H1 (cell line): ENCODE results near the gene ZNF512B. TPM values are rescaled to one million over a fixed set of nuclear protein-coding genes. Genes with fewer than 3 reads are reported as not detected.

Experiments
- CTCF ChIA-PET: fragments of 300-600 bp; sonication (Branson Sonifier 250); formaldehyde crosslinking; loops from one replicate; lab custom pipeline; 2021; ENCODE audit not compliant: partially characterized antibody; lab: Charles Lee
- POLR2A ChIA-PET: fragments of 300-600 bp; sonication (Branson Sonifier 250); formaldehyde crosslinking; loops from one replicate; lab custom pipeline; 2021; ENCODE audit warnings: inconsistent platforms; ENCODE audit not compliant: partially characterized antibody; lab: Charles Lee
- DNase-seq, 2 experiments: peaks; one replicate each; pipeline versions ENCODE4 v3.0.0 to v3.0.0-alpha.2; 2010 to 2022; ENCODE audit warnings: low spot score in 2 of 2, low read depth in 1 of 2, mixed read lengths in 1 of 2
- FAIRE-seq: peaks from 2 replicates; lab custom pipeline; 2011; peaks lifted over from hg19 to GRCh38; lab: Jason Lieb, UNC
- H2AFZ ChIP-seq: 2 replicates; pipeline ENCODE4 v1.8.1; 2012; ENCODE audit warnings: low read length, inconsistent platforms
- H2AK5ac ChIP-seq: 2 replicates; pipeline ENCODE4 v1.6.1; 2013; ENCODE audit warnings: low read depth, low read length
- H2BK120ac ChIP-seq: replicated peaks from 2 replicates; pipeline ENCODE3; 2013; ENCODE audit warnings: low read depth, low read length, inconsistent platforms
- H2BK12ac ChIP-seq: 2 replicates; pipeline ENCODE4 v1.6.1; 2013; ENCODE audit warnings: low read depth, low read length
- H2BK15ac ChIP-seq: 2 replicates; pipeline ENCODE4 v1.6.1; 2013; ENCODE audit warnings: low read length
- H2BK20ac ChIP-seq: 2 replicates; pipeline ENCODE4 v1.6.1; 2013; ENCODE audit warnings: low read length
- H2BK5ac ChIP-seq: 2 replicates; pipeline ENCODE4 v1.6.1; 2013; ENCODE audit warnings: low read depth, low read length
- H3K14ac ChIP-seq: 2 replicates; pipeline ENCODE4 v1.6.1; 2013; ENCODE audit warnings: inconsistent platforms; ENCODE audit not compliant: insufficient read length
- H3K18ac ChIP-seq: 2 replicates; pipeline ENCODE4 v1.6.1; 2013; ENCODE audit warnings: low read length; ENCODE audit errors: extremely low read depth
- H3K23ac ChIP-seq: 2 replicates; pipeline ENCODE4 v1.6.1; 2013; ENCODE audit warnings: inconsistent platforms; ENCODE audit not compliant: insufficient read length
- H3K23me2 ChIP-seq: 2 replicates; pipeline ENCODE4 v1.6.1; 2013; ENCODE audit warnings: low read depth, low read length
- H3K27ac ChIP-seq: 2 replicates; pipeline ENCODE4 v1.6.1; 2011; ENCODE audit warnings: low read depth, low read length, inconsistent platforms
- H3K27me3 ChIP-seq, 4 experiments: replicated peaks in 1 of 4; 1 replicate in 1 of 4; 2 replicates in 3 of 4; pipeline versions ENCODE4 v1.6.1 to v1.8.1; 2011 to 2013; ENCODE audit warnings: low read length in 3 of 4, mild to moderate bottlenecking in 3 of 4, inconsistent platforms in 2 of 4, mixed read lengths in 2 of 4, moderate library complexity in 1 of 4; ENCODE audit not compliant: control insufficient read depth in 3 of 4, insufficient read depth in 3 of 4; ENCODE audit errors: extremely low read depth in 1 of 4
- H3K36me3 ChIP-seq, 4 experiments: 2 replicates each; pipeline versions ENCODE4 v1.6.1 to v1.8.1; 2011 to 2013; ENCODE audit warnings: mild to moderate bottlenecking in 4 of 4, low read length in 3 of 4, moderate library complexity in 2 of 4, control low read depth in 1 of 4, inconsistent platforms in 1 of 4; ENCODE audit not compliant: insufficient read depth in 4 of 4, control insufficient read depth in 2 of 4
- H3K4ac ChIP-seq: replicated peaks from 2 replicates; pipeline ENCODE3; 2013; ENCODE audit warnings: low read length, low read depth, mixed read lengths, inconsistent platforms; ENCODE audit not compliant: insufficient read length
- H3K4me1 ChIP-seq, 4 experiments: replicated peaks in 1 of 4; 1 replicate in 1 of 4; 2 replicates in 3 of 4; pipeline versions ENCODE4 v1.6.1 to v1.8.1; 2011 to 2013; ENCODE audit warnings: low read length in 3 of 4, inconsistent platforms in 2 of 4, mixed read lengths in 1 of 4; ENCODE audit not compliant: insufficient read depth in 4 of 4, control insufficient read depth in 3 of 4
- H3K4me2 ChIP-seq, 2 experiments: 2 replicates each; pipeline versions ENCODE4 v1.6.1 to v1.8.1; 2011 to 2013; ENCODE audit warnings: low read depth in 2 of 2, low read length in 2 of 2, control low read depth in 1 of 2, inconsistent platforms in 1 of 2, mild to moderate bottlenecking in 1 of 2; ENCODE audit not compliant: insufficient read depth in 1 of 2
- H3K4me3 ChIP-seq, 4 experiments: fragments of 200-600, 300-600 bp in 1 of 4; sonication (generic), shearing (Covaris generic), sonication (Bioruptor Twin) in 1 of 4; 2 replicates each; pipeline versions ENCODE4 v1.5.1 to v1.8.1; 2011 to 2016; ENCODE audit warnings: low read length in 4 of 4, low read depth in 3 of 4, control low read depth in 2 of 4, inconsistent platforms in 2 of 4, mild to moderate bottlenecking in 2 of 4, mixed read lengths in 1 of 4, moderate library complexity in 1 of 4; ENCODE audit not compliant: insufficient read depth in 2 of 4; ENCODE audit errors: extremely low read depth in 1 of 4
- H3K56ac ChIP-seq: replicated peaks from 2 replicates; pipeline ENCODE3; 2013; ENCODE audit warnings: low read depth, mild to moderate bottlenecking, mixed read lengths, low read length, inconsistent platforms; ENCODE audit not compliant: insufficient read length
- H3K79me1 ChIP-seq: 2 replicates; pipeline ENCODE4 v1.6.1; 2013; ENCODE audit warnings: low read depth, low read length, control low read depth
- H3K79me2 ChIP-seq, 2 experiments: 2 replicates each; pipeline versions ENCODE4 v1.6.1 to v1.8.1; 2012 to 2013; ENCODE audit warnings: low read length in 2 of 2, mild to moderate bottlenecking in 2 of 2, inconsistent platforms in 1 of 2; ENCODE audit not compliant: insufficient read depth in 2 of 2, control insufficient read depth in 1 of 2
- H3K9ac ChIP-seq, 4 experiments: replicated peaks in 1 of 4; 1 replicate in 1 of 4; 2 replicates in 3 of 4; pipeline versions ENCODE4 v1.6.1 to v1.8.1; 2011 to 2013; ENCODE audit warnings: low read depth in 3 of 4, low read length in 3 of 4, control low read depth in 2 of 4, mild to moderate bottlenecking in 2 of 4, moderate library complexity in 2 of 4, inconsistent platforms in 1 of 4; ENCODE audit errors: extremely low read depth in 1 of 4
- H3K9me3 ChIP-seq, 2 experiments: 2 replicates each; pipeline versions ENCODE4 v1.6.1 to v1.8.1; 2012 to 2013; ENCODE audit warnings: mild to moderate bottlenecking in 2 of 2, moderate library complexity in 2 of 2, control low read depth in 1 of 2, inconsistent platforms in 1 of 2, low read depth in 1 of 2, low read length in 1 of 2, mixed read lengths in 1 of 2; ENCODE audit not compliant: insufficient read depth in 2 of 2
- H4K20me1 ChIP-seq, 2 experiments: replicated peaks in 1 of 2; 2 replicates each; pipeline versions ENCODE3 to v1.8.1; 2011 to 2013; ENCODE audit warnings: inconsistent platforms in 2 of 2, low read length in 2 of 2, mild to moderate bottlenecking in 1 of 2; ENCODE audit not compliant: insufficient read depth in 2 of 2, control insufficient read depth in 1 of 2
- H4K5ac ChIP-seq: 2 replicates; pipeline ENCODE4 v1.6.1; 2013; ENCODE audit warnings: low read length, low read depth, mixed read lengths, inconsistent platforms; ENCODE audit not compliant: insufficient read length
- H4K8ac ChIP-seq: 2 replicates; pipeline ENCODE4 v1.8.0; 2013; ENCODE audit warnings: mild to moderate bottlenecking, moderate library complexity, low read length, inconsistent platforms; ENCODE audit not compliant: insufficient read depth; ENCODE audit errors: extremely low read depth
- H4K91ac ChIP-seq: replicated peaks from 2 replicates; pipeline ENCODE3; 2013; ENCODE audit warnings: low read length, mixed read lengths, inconsistent platforms; ENCODE audit not compliant: insufficient read length
- BCL11A ChIP-seq, 2 experiments: IDR thresholded peaks; one replicate each; pipeline ENCODE4 v1.6.1; 2011; ENCODE audit warnings: low read depth in 2 of 2, low read length in 2 of 2, mild to moderate bottlenecking in 2 of 2
- GTF2F1 ChIP-seq: IDR thresholded peaks from 2 replicates; pipeline ENCODE4 v1.6.1; 2012; ENCODE audit warnings: low read depth, low read length, improper control_type of control experiment, borderline replicate concordance
- POLR2AphosphoS5 ChIP-seq: IDR thresholded peaks from 2 replicates; pipeline ENCODE4 v1.6.1; 2011; ENCODE audit warnings: low read depth, low read length
- SP1 ChIP-seq: IDR thresholded peaks from 2 replicates; pipeline ENCODE4 v1.6.1; 2011; ENCODE audit warnings: low read depth, low read length
- SP4 ChIP-seq: IDR thresholded peaks from 2 replicates; pipeline ENCODE4 v1.6.1; 2012; ENCODE audit warnings: low read length, inconsistent platforms
- TCF12 ChIP-seq: IDR thresholded peaks from 2 replicates; pipeline ENCODE4 v1.6.1; 2011; ENCODE audit warnings: low read depth, mild to moderate bottlenecking, low read length
- WGBS, 2 experiments: shearing (Covaris generic) in 1 of 2; methylation state at CpG; one replicate each; pipeline versions ENCODE4 v1.1.6 to v1.1.7; 2013 to 2015; ENCODE audit warnings: low lambda C conversion rate in 2 of 2, mixed read lengths in 2 of 2, inconsistent platforms in 1 of 2, low coverage in 1 of 2, missing lambda C conversion rate in 1 of 2; ENCODE audit not compliant: insufficient replicate concordance in 2 of 2, insufficient coverage in 1 of 2, insufficient read length in 1 of 2; ENCODE audit errors: extremely low coverage in 1 of 2, missing lambda C conversion rate in 1 of 2; 5-methylcytosine and 5-hydroxymethylcytosine counted together
- polyA plus RNA-seq, 7 experiments: library from polyadenylated mRNA; depleted of rRNA in 3 of 7; stranded (reverse) in 5 of 7; unstranded in 2 of 7; fragments of >200 nt in 5 of 7; fragments of 200-250 nt in 2 of 7; gene quantifications; 1 replicate in 5 of 7; 2 replicates in 1 of 7; 4 replicates in 1 of 7; pipeline versions ENCODE4 v1.2.1 to v1.2.3, GENCODE V29; 2011 to 2013; ENCODE audit warnings: missing spikeins in 2 of 7, mixed read lengths in 2 of 7
- total RNA-seq: library from RNA; stranded (reverse); fragmentation: NEBNext Ultra II Directional; extraction: Animal tissue kit (Norgen Biotek cat#: 25700); gene quantifications from 2 replicates; pipeline ENCODE4 v1.2.1, GENCODE V29; 2021

ZNF512B gene
- total and polyA plus RNA-seq, 2 of the 8 experiments (the other 6 are each of a cell fraction or from before 2014, with no cell fraction given): 7.3 to 26.6 TPM

- H3K79me1 ChIP-seq: peaks cover 39% of the 10 kb centered on the region
- no peak overlapping the region for H4K5ac ChIP-seq
- no peak overlapping the region for H3K23ac ChIP-seq
- no peak overlapping the region for H3K56ac ChIP-seq
- 94% methylated on average over 16 of the region's 20 CpGs; no CpG with 5 or more reads in 1 of the 2 experiments for WGBS, 2 experiments
- no peak overlapping the region for H2AK5ac ChIP-seq
- no peak for DNase-seq
- H3K27me3 ChIP-seq: no peaks in the 10 kb centered on the region
- no peak overlapping the region for H3K18ac ChIP-seq
- no peak overlapping the region for H3K4ac ChIP-seq
- no peak for FAIRE-seq
- H2BK20ac ChIP-seq: no peak overlapping the region
- H2BK5ac ChIP-seq: peak overlapping the region; percentile 75; the same call in 1 of the 2 replicates
- H3K9me3 ChIP-seq: no peaks in the 10 kb centered on the region
- H3K4me2 ChIP-seq: no peak overlapping the region; a peak in 1 of 4 replicates
- H4K91ac ChIP-seq: no peak overlapping the region
- H2BK12ac ChIP-seq: no peak overlapping the region
- TF ChIP-seq TCF12 (no peak), GTF2F1 (no peak), BCL11A (IDR thresholded peaks at IDR 0.05; ENCODE audit: low read depth in 2 of 2, low read length in 2 of 2) (no peak), POLR2AphosphoS5 (no peak), SP1 (no peak), SP4 (no peak)
- H3K79me2 ChIP-seq: peaks cover 17 to 85% of the 10 kb centered on the region in 2 experiments; a peak in 3 of 4 replicates
- no peak overlapping the region for H2AFZ ChIP-seq
- H4K20me1 ChIP-seq: peaks cover 39 to 50% of the 10 kb centered on the region in 2 experiments
- POLR2A ChIA-PET: interaction anchor here (0.7 to 2.9 kb wide), 4 partner anchors 8 to 25 kb away, joined by 3 to 15 read pairs (median 6); no protein-coding TSS in a partner anchor
- H3K36me3 ChIP-seq: peaks cover 0 to 2% (median 0%) of the 10 kb centered on the region in 4 experiments; a peak in 2 of 8 replicates
- H3K9ac ChIP-seq: no peak overlapping the region
- H2BK120ac ChIP-seq: no peak overlapping the region
- H3K4me3 ChIP-seq: no peak overlapping the region
- no peak overlapping the region for H3K27ac ChIP-seq
- no peak overlapping the region for H2BK15ac ChIP-seq
- CTCF ChIA-PET: interaction anchor here (0.9 to 2.6 kb wide), 8 partner anchors 8 to 89 kb away, joined by 3 to 13 read pairs (median 6); partner anchors contain the start of gene PRPF6
- H3K4me1 ChIP-seq: peaks cover 0 to 17% (median 15%) of the 10 kb centered on the region in 4 experiments; a peak in 6 of 7 replicates
- H3K14ac ChIP-seq: no peak overlapping the region
- H4K8ac ChIP-seq: no peak overlapping the region; the same call in 1 of the 2 replicates
- H3K23me2 ChIP-seq: peaks cover 4% of the 10 kb centered on the region; the same call in 1 of the 2 replicates
Measured at GRCh38 chr20:63950701-63951397, 18.9 kb downstream of the ZNF512B start.
